Measurements from ENCODE around the gene GTF2F2.
"Not testable (repeated sequence)": the region's sequence is repeated elsewhere in the genome, so short reads cannot be mapped to it uniquely, and the experiment has no call there.

Gene GTF2F2

GRCh38 chr13:45242070-45242469, 121.8 kb downstream of the GTF2F2 start:
- no peaks in the 10 kb centered on the region for H3K27me3 ChIP-seq (ENCODE audit: insufficient read depth, poor library complexity, severe bottlenecking)
- DNase-seq (ENCODE audit: low read depth in 1 of 2, low spot score in 1 of 2), result peak in 1 of 2 experiments; percentile 28
- TF ChIP-seq POLR2AphosphoS5 (IDR thresholded peaks at IDR 0.05; ENCODE audit: low read depth) (no peak), REST (IDR thresholded peaks at IDR 0.05; ENCODE audit: insufficient replicate concordance, low read depth) (no peak), CTCF (IDR thresholded peaks at IDR 0.05; ENCODE audit: insufficient read depth, low read length) (no peak), GABPA (IDR thresholded peaks at IDR 0.05; ENCODE audit: low read depth) (no peak), SPI1 (IDR thresholded peaks at IDR 0.05; ENCODE audit: borderline replicate concordance, low read depth) (no peak; the same call in 1 of the 2 replicates)
- no peak overlapping the region; the same call in 1 of the 2 replicates for H3K27ac ChIP-seq (replicated peaks)
- H3K4me3 ChIP-seq (replicated peaks; ENCODE audit: insufficient read depth, low read length), result no peak overlapping the region

GRCh38 chr13:45242524-45242923, 122.2 kb downstream of the GTF2F2 start:
- Histone ChIP-seq H3K27ac (replicated peaks) (no peak overlapping the region; the same call in 1 of the 2 replicates), H3K27me3 (ENCODE audit: insufficient read depth, poor library complexity, severe bottlenecking) (no peaks in the 10 kb centered on the region), H3K4me3 (replicated peaks; ENCODE audit: insufficient read depth, low read length) (no peak overlapping the region)
- TF ChIP-seq POLR2AphosphoS5 (IDR thresholded peaks at IDR 0.05; ENCODE audit: low read depth), result no peak
- TF ChIP-seq SPI1 (IDR thresholded peaks at IDR 0.05; ENCODE audit: borderline replicate concordance, low read depth), result no peak
- TF ChIP-seq REST (IDR thresholded peaks at IDR 0.05; ENCODE audit: insufficient replicate concordance, low read depth), result no peak
- no peak for TF ChIP-seq GABPA (IDR thresholded peaks at IDR 0.05; ENCODE audit: low read depth)
- TF ChIP-seq CTCF (IDR thresholded peaks at IDR 0.05; ENCODE audit: insufficient read depth, low read length), result no peak
- no peak for DNase-seq (ENCODE audit: low read depth in 1 of 2, low spot score in 1 of 2)

GRCh38 chr13:45243077-45243476, 122.8 kb downstream of the GTF2F2 start:
- H3K27ac ChIP-seq (replicated peaks), result no peak overlapping the region
- TF ChIP-seq CTCF (IDR thresholded peaks at IDR 0.05; ENCODE audit: insufficient read depth, low read length) (no peak), SPI1 (IDR thresholded peaks at IDR 0.05; ENCODE audit: borderline replicate concordance, low read depth) (no peak), GABPA (IDR thresholded peaks at IDR 0.05; ENCODE audit: low read depth) (no peak), REST (IDR thresholded peaks at IDR 0.05; ENCODE audit: insufficient replicate concordance, low read depth) (no peak), POLR2AphosphoS5 (IDR thresholded peaks at IDR 0.05; ENCODE audit: low read depth) (no peak)
- no peak for DNase-seq (ENCODE audit: low read depth in 1 of 2, low spot score in 1 of 2)

GRCh38 chr13:45244736-45245135, 124.4 kb downstream of the GTF2F2 start:
- H3K4me3 ChIP-seq (replicated peaks; ENCODE audit: insufficient read depth, low read length); H3K27ac ChIP-seq (replicated peaks); H3K27me3 ChIP-seq (ENCODE audit: insufficient read depth, poor library complexity, severe bottlenecking); DNase-seq (ENCODE audit: low read depth in 1 of 2, low spot score in 1 of 2): not testable (repeated sequence)

More at GRCh38 chr13:45243077-45243476, 122.8 kb downstream of the GTF2F2 start:
- no peaks in the 10 kb centered on the region for H3K27me3 ChIP-seq (ENCODE audit: insufficient read depth, poor library complexity, severe bottlenecking)
- H3K4me3 ChIP-seq (replicated peaks; ENCODE audit: insufficient read depth, low read length), result no peak overlapping the region
